Suppressor macrophage treated with lipopolysaccharide for 1 hour (primary cell): ENCODE measurements around the gene ETV6.
A peak's percentile ranks its signal among the peaks of the same experiment; 100 is the strongest.

ENCODE experiments used
- DNase-seq, 3 donors: peaks; one replicate each; pipeline ENCODE4 v3.0.0-alpha.2; 2020 to 2022

Gene ETV6

GRCh38 chr12:11863478-11863906, 214.0 kb downstream of the ETV6 start:
- DNase-seq: no peak

DNA sequence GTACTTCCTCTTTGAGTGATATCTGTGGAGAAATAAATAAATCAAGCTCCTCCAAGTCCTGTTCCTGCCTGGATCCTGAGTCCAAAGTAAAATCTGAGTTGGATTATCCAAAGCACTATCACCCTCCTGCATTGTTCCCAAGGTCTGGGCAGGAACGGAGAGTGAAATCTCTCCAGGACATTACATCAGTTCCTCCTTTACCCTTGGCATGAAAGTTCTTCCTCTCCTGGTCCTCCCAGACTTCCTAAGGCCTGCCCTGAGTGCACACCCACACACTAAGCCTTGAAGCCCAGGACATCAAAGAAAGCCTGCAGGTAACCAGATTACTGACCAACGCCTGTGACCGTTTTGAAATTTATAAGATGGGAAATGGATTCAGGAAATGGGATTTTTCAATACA, 214.5 kb downstream of the ETV6 start:
- peak; percentile 38 to 63 (median 41) for DNase-seq

GRCh38 chr12:11865824-11866223, 216.3 kb downstream of the ETV6 start:
- no peak for DNase-seq

GRCh38 chr12:11868027-11868426, 218.6 kb downstream of the ETV6 start:
- DNase-seq: no peak

DNA sequence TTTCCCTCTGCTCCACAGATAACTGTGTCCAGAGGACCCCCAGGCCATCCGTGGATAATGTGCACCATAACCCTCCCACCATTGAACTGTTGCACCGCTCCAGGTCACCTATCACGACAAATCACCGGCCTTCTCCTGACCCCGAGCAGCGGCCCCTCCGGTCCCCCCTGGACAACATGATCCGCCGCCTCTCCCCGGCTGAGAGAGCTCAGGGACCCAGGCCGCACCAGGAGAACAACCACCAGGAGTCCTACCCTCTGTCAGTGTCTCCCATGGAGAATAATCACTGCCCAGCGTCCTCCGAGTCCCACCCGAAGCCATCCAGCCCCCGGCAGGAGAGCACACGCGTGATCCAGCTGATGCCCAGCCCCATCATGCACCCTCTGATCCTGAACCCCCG, 219.9 kb downstream of the ETV6 start:
- no peak for DNase-seq

- no peak for DNase-seq
Observed at GRCh38 chr12:11870041-11870451, 220.6 kb downstream of the ETV6 start.

GRCh38 chr12:11872055-11872454, 222.6 kb downstream of the ETV6 start:
- DNase-seq: no peak

- no peak for DNase-seq
Observed at GRCh38 chr12:11875414-11875935, 226.0 kb downstream of the ETV6 start.

DNA sequence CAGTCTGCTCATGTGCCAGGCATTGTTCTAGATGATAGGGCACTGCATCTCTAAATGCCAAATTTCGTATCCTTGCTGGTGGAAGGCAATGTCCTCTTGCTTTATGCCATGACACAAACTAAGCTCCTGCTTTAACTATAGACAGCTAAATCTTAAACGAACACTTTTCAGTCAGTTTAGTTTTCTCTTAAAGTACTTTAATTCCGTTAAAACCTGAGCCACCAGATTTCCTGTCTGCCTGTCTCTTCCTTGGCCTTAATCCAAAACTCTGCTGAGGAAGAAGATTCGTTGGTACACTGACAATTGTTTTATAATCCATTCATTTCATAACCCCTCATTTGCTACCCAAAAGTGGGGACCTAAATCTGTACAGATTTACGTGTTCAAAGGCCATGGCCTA, 226.8 kb downstream of the ETV6 start:
- DNase-seq: no peak

- DNase-seq: no peak
Observed at GRCh38 chr12:11877102-11877826, 227.8 kb downstream of the ETV6 start.

DNA sequence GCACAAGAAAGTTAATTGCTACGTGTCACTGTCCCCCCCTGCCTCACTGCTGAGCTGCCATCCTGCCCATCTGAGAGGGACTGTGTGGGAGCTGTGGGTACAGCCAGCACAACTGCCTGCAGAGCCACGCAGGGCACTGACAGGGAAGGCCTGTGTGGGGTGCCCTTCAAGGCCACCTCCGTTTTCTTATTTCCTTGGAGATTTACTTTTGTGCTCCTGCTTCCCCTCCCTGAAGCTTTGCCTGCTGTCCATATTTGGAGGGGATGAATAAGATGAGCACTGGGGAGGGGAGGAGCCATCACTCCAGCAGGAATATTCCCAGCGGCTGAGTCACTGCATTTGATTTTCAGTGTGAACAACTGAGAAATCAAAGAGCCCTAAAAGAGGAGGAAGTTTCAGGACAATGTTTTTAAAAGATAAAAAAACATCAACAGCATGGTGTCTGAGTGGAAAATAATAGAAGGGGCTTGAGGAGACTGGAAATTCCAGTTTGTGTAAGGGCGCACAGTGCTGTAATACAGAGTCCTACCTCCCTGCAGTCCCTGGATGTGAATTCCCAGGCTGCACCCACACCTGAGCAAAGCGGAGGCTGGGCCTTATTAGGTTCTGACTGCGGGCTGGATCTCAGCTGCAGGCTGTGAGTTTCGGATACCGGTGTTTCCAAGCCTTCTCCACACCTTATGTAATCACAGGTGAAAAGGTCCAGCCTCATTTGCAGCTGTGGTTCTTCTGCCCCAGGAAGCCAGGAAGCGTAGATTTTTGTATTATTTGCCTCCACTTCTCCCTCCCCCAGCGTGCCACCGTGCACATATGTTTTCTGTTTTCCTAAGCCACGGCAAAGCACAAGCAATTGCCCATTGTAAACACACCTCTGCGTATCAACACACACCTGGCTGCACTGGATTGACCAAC, 228.7 kb downstream of the ETV6 start:
- DNase-seq: peak; percentile 79 to 89 (median 81)

DNA sequence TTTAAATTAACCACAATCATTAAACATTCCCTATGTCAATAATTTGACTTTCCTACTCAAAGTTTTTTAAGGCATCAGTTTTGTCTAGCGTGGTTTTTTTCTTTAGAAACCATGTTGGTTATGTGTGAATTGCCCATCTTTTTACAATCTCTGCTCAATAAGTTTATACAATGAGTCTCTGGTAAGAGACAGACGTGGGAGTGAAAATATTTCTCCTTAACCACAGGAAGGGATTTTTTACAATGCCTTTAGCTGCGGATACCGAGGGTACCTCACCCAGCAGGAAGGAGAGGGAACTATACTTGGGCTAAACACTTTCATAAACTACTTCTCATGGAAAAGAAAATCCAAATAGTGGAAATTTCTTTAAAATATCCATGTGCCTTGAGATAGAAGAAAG, 229.8 kb downstream of the ETV6 start:
- peak in 1 of 3 donors; percentile 29 for DNase-seq

DNA sequence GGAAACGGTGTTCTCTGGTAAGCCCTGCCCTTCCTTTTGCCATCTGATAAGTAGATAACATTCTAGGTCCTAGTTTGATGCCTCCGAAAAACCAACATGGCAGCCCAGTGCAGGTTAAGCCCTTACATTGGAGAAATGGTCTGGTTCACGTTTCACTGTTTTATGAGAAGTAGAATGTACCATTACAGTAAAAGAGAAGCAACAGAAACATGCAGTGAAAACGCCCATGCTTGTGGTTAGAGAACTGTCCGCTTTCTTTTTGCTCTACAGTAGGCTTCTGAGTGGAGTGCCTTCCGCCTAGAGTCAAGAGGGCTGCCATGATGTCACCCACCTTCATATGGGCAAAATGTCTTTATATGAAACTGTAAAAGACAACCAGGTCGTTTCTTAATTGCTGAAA, 230.9 kb downstream of the ETV6 start:
- peak; percentile 60 to 80 (median 65) for DNase-seq

DNA sequence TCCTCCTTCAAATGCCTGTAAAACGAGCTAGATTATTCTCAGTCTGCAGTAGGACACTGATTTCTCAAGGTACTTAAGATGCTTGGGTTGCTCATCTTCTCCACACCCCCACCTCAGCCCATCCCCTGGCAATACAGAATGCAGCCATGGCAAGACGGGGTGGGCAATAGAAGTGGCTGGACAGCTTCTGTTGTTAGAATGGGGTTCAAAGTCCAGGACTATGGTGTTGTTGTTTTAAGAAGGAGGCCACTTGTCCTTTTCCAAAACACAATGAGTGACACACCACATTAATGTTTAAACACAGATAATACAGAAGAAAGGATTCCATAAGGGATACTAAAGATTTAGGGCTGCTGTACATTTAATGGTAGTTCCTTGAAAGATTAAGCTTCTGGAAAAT, 232.4 kb downstream of the ETV6 start:
- no peak for DNase-seq

DNA sequence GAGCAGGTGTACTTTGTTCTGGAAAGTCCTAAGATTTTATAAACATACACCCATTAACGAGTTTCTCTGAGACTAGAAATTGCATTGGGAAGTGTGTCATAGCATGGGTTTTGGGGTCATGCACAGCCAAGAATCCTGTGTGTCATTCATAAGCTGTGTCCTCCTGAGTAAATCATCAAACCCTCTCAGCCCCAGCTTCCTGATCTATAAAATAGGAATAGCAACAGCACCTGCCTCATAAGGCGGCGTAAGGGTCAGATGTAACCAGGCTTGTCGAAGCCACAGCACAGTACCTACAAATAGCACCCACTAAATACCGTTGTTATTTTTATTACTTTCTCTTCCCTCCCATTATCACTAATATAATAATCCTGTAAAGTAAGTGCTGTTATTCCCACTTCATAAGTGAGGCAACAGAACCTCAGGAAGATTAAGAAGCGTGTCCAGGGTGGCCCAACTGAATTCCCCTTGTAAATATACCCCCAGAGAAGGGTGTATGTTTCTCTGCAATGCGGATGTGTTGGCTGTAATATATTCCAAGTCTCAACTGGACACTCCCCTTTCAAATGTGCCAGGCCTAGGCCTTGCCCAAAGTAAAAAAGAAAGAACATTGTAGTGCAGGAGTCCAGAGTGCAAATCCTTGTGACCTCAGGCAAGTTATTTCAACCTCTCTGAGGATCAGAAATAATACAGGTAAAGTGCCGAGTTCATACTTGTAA, 233.0 kb downstream of the ETV6 start:
- no peak for DNase-seq

GRCh38 chr12:11884116-11884515, 234.6 kb downstream of the ETV6 start:
- peak; percentile 33 to 51 (median 40) for DNase-seq

DNA sequence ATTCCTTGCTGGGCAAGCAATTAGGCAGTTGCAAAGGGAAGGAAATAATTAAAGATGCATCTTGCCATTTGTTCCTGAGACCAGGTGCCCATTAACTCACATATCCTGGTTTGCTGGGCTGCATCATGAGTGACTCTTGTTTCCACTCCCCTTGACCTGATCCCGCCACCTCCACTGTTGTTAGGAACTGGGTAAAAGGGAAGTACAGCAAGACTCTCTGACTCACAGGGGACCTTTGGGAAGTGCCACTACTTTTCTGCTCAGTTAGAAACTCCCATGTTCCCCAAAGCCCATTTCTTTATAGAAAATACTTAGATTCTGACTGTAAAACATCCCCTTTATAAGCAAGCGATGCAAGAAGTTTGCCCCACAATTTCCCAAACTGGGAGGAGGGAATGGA, 235.2 kb downstream of the ETV6 start:
- peak; percentile 89 to 95 (median 93) for DNase-seq

DNA sequence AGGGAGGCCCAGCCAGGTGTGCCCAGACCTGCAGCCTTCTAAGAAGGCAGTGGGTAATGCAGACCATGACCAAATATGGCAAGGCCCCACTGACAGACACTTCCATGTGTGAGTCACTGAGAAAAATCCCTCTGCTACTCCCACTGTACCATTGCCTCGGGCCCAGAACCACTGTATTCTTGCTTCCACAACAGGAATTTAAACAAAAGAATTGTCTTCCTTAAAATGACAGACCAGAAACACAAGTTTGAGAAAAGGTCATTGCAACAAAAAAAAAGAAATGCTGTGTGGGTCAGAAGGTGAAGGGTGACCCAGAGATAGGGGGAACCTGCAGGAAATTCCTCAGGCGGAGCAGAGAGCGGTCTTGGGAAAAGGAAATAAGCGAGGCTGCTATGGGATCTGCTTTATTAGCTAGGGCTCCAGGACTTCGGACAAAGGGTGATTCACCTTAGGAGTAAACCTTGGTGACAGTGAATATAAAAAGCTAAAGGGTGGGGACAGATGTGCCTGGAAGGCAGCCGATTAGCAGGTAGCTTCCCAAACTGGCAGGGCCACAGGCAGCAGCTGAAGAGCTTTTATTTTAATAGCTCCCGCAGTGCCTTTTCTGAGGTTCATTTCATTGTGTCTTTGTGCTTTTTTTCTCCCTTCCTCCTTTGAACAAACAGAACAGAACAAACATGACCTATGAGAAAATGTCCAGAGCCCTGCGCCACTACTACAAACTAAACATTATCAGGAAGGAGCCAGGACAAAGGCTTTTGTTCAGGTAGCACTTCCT, 236.0 kb downstream of the ETV6 start:
- DNase-seq: peak; percentile 85 to 94 (median 91)

DNA sequence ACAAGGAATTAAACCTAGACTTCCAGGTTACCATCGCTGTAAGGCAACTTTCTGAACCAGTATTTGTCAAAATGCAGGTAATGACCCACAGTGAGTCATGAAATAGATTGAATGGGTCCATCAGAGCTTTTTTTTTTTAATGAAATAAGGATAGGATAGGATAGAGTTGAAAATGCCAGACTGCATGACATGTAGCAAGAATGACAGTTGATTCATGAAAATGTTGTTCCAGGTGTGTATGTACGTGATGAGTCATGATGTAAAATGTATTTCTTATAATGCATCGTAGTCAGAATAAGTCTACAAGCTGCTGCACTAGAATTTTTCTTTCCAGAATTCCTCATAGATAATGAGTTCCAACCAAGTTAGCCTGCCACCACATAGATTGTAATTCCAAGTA, 236.9 kb downstream of the ETV6 start:
- DNase-seq: no peak

DNA sequence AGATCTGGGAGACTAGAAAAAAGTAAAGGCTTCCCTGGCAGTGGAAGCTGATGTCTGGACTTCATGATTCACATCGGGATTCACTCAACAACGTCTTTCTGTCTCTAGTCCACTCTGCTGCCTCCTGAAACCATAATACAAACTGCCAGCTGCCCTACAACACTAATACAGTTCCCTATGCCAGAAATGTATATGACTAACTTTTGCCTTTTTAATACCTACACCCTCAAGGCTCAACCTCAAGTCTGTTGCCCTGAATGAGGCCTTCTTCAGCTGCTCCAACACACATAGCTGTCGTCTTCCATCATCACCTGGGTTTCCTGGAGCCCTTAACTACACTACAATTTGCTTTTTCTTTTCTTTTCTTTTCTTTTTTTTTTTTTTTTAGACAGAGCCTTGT, 238.6 kb downstream of the ETV6 start:
- DNase-seq: no peak

DNA sequence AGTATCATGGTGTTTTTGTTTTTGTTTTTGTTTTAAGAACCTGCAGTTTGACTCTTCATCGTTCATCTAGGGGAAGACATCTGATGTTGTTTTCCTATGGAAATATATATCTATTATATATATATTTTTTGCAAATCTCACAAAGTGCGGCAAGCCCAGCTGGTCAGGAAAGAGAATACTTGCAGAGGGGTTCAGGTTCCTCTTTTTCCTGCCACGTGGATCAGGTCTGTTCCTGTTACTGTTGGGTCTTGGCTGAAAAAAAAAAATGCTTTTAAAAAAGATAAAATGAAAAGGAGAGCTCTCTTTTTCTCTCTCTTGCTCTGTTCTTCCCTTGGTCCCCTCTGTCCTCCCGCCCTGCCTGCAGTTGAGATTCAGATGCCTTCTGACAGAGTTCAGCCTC, 241.9 kb downstream of the ETV6 start:
- DNase-seq: peak in 2 of 3 donors; percentile 44 to 45

GRCh38 chr12:11891754-11892386, 242.4 kb downstream of the ETV6 start:
- DNase-seq: no peak
